ENCODE results near the gene MTUS2. TPM values are rescaled to one million over a fixed set of nuclear protein-coding genes. Genes with fewer than 3 reads are reported as not detected.

MTUS2 gene
- total and polyA plus RNA-seq, 2 experiments from 2014 or later = 0.27 to 0.38 TPM

- TF ChIP-seq STAT1 (IDR thresholded peaks at IDR 0.05; ENCODE audit: unreplicated experiment) (no peak), POLR2AphosphoS5 (IDR thresholded peaks at IDR 0.05; ENCODE audit: low read depth) (no peak), CTCF (conservative IDR thresholded peaks at IDR 0.05; ENCODE audit: low read depth in 2 of 2) (no peak), JUNB (IDR thresholded peaks at IDR 0.05; ENCODE audit: unreplicated experiment) (no peak), CREB1 (CRISPR knock-in tag; IDR thresholded peaks at IDR 0.05; ENCODE audit: low read depth) (no peak), ETS1 (IDR thresholded peaks at IDR 0.05) (no peak), REST (IDR thresholded peaks at IDR 0.05; ENCODE audit: unreplicated experiment) (no peak)
Measured at GRCh38 chr13:29230299-29230845, 410.2 kb downstream of the MTUS2 start (continued).

DNA sequence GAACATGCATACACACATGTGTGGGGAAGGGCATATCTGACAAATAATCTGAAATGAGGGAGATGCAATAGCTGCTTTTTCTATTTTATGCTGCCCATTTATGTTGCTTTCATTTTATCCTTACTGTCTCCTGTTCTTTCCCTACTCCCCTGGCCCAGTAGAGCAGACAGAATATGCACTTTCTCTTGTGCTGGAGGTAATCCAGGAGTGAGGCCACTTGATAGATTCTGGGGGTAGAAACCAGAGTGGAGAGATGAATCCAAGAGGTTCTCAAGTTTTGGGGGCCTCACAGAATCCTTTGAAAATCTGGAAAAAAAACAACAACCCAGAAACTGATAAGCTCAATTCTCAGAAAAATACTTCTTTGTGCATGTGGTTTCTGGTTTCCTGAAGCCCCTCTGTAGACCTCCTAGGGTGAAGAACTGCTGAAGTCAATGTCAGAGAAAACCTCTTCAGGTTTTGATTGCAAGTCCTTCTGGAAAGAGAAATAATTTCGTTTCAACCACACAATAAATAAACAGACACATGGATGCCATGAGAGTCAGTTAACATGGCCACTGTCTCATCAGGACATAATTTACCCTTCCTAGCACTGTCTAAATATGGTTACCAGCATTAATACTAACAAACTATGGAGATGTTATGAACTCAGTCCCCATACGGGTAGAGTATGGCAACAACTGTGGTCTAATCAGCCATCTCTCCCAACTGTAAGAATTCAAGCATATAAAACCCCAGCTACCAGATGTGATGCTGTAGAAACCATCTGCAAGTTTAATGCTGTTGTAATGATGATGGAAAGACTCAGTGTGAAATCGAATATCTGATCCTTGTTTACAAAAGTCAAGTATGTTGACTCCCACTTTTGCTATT lies 419.8 kb downstream of the MTUS2 start:
- Histone ChIP-seq H3K79me2 (replicated peaks; ENCODE audit: insufficient read depth) (no peaks in the 10 kb centered on the region), H2AFZ (no peak overlapping the region), H3K4me1 (ENCODE audit: insufficient read depth) (no peaks in the 10 kb centered on the region), H3K36me3 (ENCODE audit: insufficient read depth) (no peaks in the 10 kb centered on the region), H3K27me3 (ENCODE audit: insufficient read depth) (no peaks in the 10 kb centered on the region), H3K27ac (ENCODE audit: low read depth) (no peak overlapping the region), H3K9me2 (ENCODE audit: insufficient read depth) (no peaks in the 10 kb centered on the region), H3F3A (replicated peaks; ENCODE audit: low read depth) (no peaks in the 10 kb centered on the region), H3K4me2 (no peak overlapping the region), H3K4me3 (no peak overlapping the region), H4K20me1 (replicated peaks; ENCODE audit: insufficient read depth) (no peaks in the 10 kb centered on the region)
- no peaks in the 10 kb centered on the region for H3K36me3 Mint-ChIP-seq (ENCODE audit: low read depth)
- no peak overlapping the region for H3K4me3 Mint-ChIP-seq
- no peaks in the 10 kb centered on the region for H3K27me3 Mint-ChIP-seq (ENCODE audit: insufficient read depth, low read depth, poor library complexity)
- no peak overlapping the region for H3K27ac Mint-ChIP-seq
- DNase-seq (ENCODE audit: low spot score) (no peak), ATAC-seq (no peak)
- H3K9me3 Mint-ChIP-seq = no peaks in the 10 kb centered on the region; the same call in 2 of the 3 replicates
- H3K4me1 Mint-ChIP-seq = no peaks in the 10 kb centered on the region
- TF ChIP-seq REST (IDR thresholded peaks at IDR 0.05; ENCODE audit: unreplicated experiment) (no peak), NANOG (IDR thresholded peaks at IDR 0.05; ENCODE audit: borderline replicate concordance) (no peak)
